Fibroblast of mammary gland (primary cell): ENCODE measurements around the gene IP6K1.

Experiments
- DNase-seq: peaks from one replicate; pipeline ENCODE4 v3.0.0-alpha.2; 2010; ENCODE audit warnings: low read depth
- H3K4me3 ChIP-seq: 2 replicates; pipeline ENCODE4 v1.5.1; 2011; ENCODE audit warnings: low read depth, mild to moderate bottlenecking, low read length, moderate library complexity; ENCODE audit not compliant: control insufficient read depth
- TF ChIP-seq, protein P1 (sequence below): conservative IDR thresholded peaks from 2 replicates; pipeline ENCODE4 v1.5.1; 2011; ENCODE audit warnings: low read depth, low read length, inconsistent platforms; ENCODE audit not compliant: control insufficient read depth, insufficient read depth

Gene IP6K1

GRCh38 chr3:49792371-49793150, 6.2 kb upstream of the IP6K1 start:
- DNase-seq: no peak
- TF ChIP-seq, protein P1, sequence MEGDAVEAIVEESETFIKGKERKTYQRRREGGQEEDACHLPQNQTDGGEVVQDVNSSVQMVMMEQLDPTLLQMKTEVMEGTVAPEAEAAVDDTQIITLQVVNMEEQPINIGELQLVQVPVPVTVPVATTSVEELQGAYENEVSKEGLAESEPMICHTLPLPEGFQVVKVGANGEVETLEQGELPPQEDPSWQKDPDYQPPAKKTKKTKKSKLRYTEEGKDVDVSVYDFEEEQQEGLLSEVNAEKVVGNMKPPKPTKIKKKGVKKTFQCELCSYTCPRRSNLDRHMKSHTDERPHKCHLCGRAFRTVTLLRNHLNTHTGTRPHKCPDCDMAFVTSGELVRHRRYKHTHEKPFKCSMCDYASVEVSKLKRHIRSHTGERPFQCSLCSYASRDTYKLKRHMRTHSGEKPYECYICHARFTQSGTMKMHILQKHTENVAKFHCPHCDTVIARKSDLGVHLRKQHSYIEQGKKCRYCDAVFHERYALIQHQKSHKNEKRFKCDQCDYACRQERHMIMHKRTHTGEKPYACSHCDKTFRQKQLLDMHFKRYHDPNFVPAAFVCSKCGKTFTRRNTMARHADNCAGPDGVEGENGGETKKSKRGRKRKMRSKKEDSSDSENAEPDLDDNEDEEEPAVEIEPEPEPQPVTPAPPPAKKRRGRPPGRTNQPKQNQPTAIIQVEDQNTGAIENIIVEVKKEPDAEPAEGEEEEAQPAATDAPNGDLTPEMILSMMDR: no peak
- H3K4me3 ChIP-seq: no peak overlapping the region

- DNase-seq: no peak
- TF ChIP-seq, protein P1: no peak
- H3K4me3 ChIP-seq: no peak overlapping the region
Observed at GRCh38 chr3:49791571-49791970, 5.2 kb upstream of the IP6K1 start.

- DNase-seq: no peak
- no peak overlapping the region for H3K4me3 ChIP-seq
- TF ChIP-seq, protein P1: no peak
Observed at GRCh38 chr3:49790626-49791411, 4.5 kb upstream of the IP6K1 start.

- H3K4me3 ChIP-seq: no peak overlapping the region
- TF ChIP-seq, protein P1: no peak
- DNase-seq: no peak
Observed at GRCh38 chr3:49788056-49788455, 1.7 kb upstream of the IP6K1 start.

DNA sequence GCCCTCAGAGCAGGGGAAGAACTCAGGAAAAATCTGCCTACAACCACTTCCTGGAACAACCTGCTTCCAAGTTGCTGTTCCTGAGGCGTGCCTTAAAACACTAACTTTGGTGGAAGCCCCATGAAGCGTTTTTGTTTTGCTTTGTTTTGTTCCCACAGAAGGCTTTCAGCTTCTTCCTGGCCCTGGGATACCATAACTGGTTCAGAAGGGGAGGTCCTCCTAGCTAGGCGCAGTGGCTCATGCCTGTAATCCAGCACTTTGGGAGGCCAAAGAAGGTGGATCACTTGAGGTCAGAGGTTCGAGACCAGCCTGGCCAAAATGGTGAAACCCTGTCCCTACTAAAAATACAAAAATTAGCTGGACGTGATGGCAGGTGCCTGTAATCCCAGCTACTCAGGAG, 1.2 kb upstream of the IP6K1 start:
- TF ChIP-seq, protein P1: no peak
- no peak overlapping the region for H3K4me3 ChIP-seq
- no peak for DNase-seq

DNA sequence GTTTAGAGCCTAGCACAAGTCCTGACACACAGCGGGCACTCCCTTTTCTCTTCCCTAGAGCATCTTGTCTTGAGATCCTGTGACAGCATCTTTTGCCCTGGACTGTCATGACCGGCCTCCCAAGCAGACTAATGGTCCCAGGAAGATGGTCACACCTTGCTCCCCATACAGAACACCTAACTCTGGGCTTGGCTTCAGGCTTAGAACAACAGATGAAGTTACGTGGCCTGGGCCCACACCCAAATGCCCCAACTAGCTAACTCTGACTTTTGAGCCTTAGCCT, 781 bp upstream of the IP6K1 start:
- H3K4me3 ChIP-seq: no peak overlapping the region
- TF ChIP-seq, protein P1: no peak
- peak; percentile 22 for DNase-seq
